ENCODE measurements around the gene GATA2. TPM values are rescaled to one million over a fixed set of nuclear protein-coding genes. Genes with fewer than 3 reads are reported as not detected.

Gene GATA2
- total RNA-seq, 2 donors from 2014 or later = 1.4 to 2.3 TPM

GRCh38 chr3:128504963-128505730 lies 12.1 kb upstream of the GATA2 start:
- no peak for DNase-seq (ENCODE audit: low spot score in 2 of 2)
- Mint-ChIP-seq H3K27ac (no peak overlapping the region), H3K9me3 (no peaks in the 10 kb centered on the region), H3K36me3 (no peaks in the 10 kb centered on the region)
- ATAC-seq = no peak

GRCh38 chr3:128504533-128504915 lies 11.5 kb upstream of the GATA2 start:
- Mint-ChIP-seq H3K27ac (no peak overlapping the region), H3K36me3 (no peaks in the 10 kb centered on the region), H3K9me3 (no peaks in the 10 kb centered on the region)
- DNase-seq (ENCODE audit: low spot score in 2 of 2) = no peak
- no peak for ATAC-seq

- Mint-ChIP-seq H3K27ac (no peak overlapping the region), H3K9me3 (no peaks in the 10 kb centered on the region), H3K36me3 (no peaks in the 10 kb centered on the region)
- DNase-seq (ENCODE audit: low spot score in 2 of 2) (no peak), ATAC-seq (no peak)
These were observed 10.9 kb upstream of the GATA2 start for GRCh38 chr3:128503751-128504532.

GRCh38 chr3:128503164-128503651 lies 10.2 kb upstream of the GATA2 start:
- Mint-ChIP-seq H3K9me3 (no peaks in the 10 kb centered on the region), H3K27ac (no peak overlapping the region), H3K36me3 (no peaks in the 10 kb centered on the region)
- DNase-seq (ENCODE audit: low spot score in 2 of 2) (no peak), ATAC-seq (no peak)

GRCh38 chr3:128502712-128503111 lies 9.7 kb upstream of the GATA2 start:
- no peak for ATAC-seq
- Mint-ChIP-seq H3K27ac (no peak overlapping the region), H3K9me3 (no peaks in the 10 kb centered on the region), H3K36me3 (no peaks in the 10 kb centered on the region)
- DNase-seq (ENCODE audit: low spot score in 2 of 2) = no peak

- ATAC-seq (no peak), DNase-seq (ENCODE audit: low spot score in 2 of 2) (no peak)
- no peak overlapping the region for H3K27ac Mint-ChIP-seq
- H3K36me3 Mint-ChIP-seq = no peaks in the 10 kb centered on the region
- H3K9me3 Mint-ChIP-seq = no peaks in the 10 kb centered on the region
These were observed 8.4 kb upstream of the GATA2 start for GRCh38 chr3:128501431-128501830.

- Mint-ChIP-seq H3K27ac (no peak overlapping the region), H3K9me3 (no peaks in the 10 kb centered on the region), H3K36me3 (no peaks in the 10 kb centered on the region)
- DNase-seq (ENCODE audit: low spot score in 2 of 2) (no peak), ATAC-seq (no peak)
These were observed 7.6 kb upstream of the GATA2 start for GRCh38 chr3:128500556-128500955.

GRCh38 chr3:128499724-128500275 lies 6.8 kb upstream of the GATA2 start:
- DNase-seq (ENCODE audit: low spot score in 2 of 2) (no peak), ATAC-seq (no peak)
- no peak overlapping the region for H3K27ac Mint-ChIP-seq
- H3K36me3 Mint-ChIP-seq = no peaks in the 10 kb centered on the region
- no peaks in the 10 kb centered on the region for H3K9me3 Mint-ChIP-seq

GRCh38 chr3:128498901-128499530 lies 6.0 kb upstream of the GATA2 start:
- DNase-seq (ENCODE audit: low spot score in 2 of 2) (no peak), ATAC-seq (no peak)
- H3K9me3 Mint-ChIP-seq = no peaks in the 10 kb centered on the region
- no peaks in the 10 kb centered on the region for H3K36me3 Mint-ChIP-seq
- no peak overlapping the region for H3K27ac Mint-ChIP-seq

- ATAC-seq = no peak
- DNase-seq (ENCODE audit: low spot score in 2 of 2) = no peak
- H3K27ac Mint-ChIP-seq = no peak overlapping the region
- no peaks in the 10 kb centered on the region for H3K9me3 Mint-ChIP-seq
- no peaks in the 10 kb centered on the region for H3K36me3 Mint-ChIP-seq
These were observed 5.2 kb upstream of the GATA2 start for GRCh38 chr3:128498127-128498626.

GRCh38 chr3:128497305-128498126 lies 4.5 kb upstream of the GATA2 start:
- DNase-seq (ENCODE audit: low spot score in 2 of 2) (peak; percentile 73 to 85), ATAC-seq (peak; percentile 85)
- Mint-ChIP-seq H3K36me3 (no peaks in the 10 kb centered on the region), H3K27ac (peak overlapping the region in 1 of 2 donors; percentile 61), H3K9me3 (no peaks in the 10 kb centered on the region)

GRCh38 chr3:128496602-128497304 lies 3.8 kb upstream of the GATA2 start:
- H3K9me3 Mint-ChIP-seq = no peaks in the 10 kb centered on the region
- H3K36me3 Mint-ChIP-seq = no peaks in the 10 kb centered on the region
- DNase-seq (ENCODE audit: low spot score in 2 of 2) = peak in 1 of 2 donors; percentile 17
- peak overlapping the region in 1 of 2 donors; percentile 61 for H3K27ac Mint-ChIP-seq
- no peak for ATAC-seq

- no peaks in the 10 kb centered on the region for H3K36me3 Mint-ChIP-seq
- ATAC-seq = no peak
- H3K9me3 Mint-ChIP-seq = no peaks in the 10 kb centered on the region
- H3K27ac Mint-ChIP-seq = no peak overlapping the region
- no peak for DNase-seq (ENCODE audit: low spot score in 2 of 2)
These were observed 3.1 kb upstream of the GATA2 start for GRCh38 chr3:128496019-128496601.

- H3K27ac Mint-ChIP-seq = no peak overlapping the region
- DNase-seq (ENCODE audit: low spot score in 2 of 2) = no peak
- ATAC-seq = no peak
- H3K36me3 Mint-ChIP-seq = no peaks in the 10 kb centered on the region
- no peaks in the 10 kb centered on the region for H3K9me3 Mint-ChIP-seq
These were observed 2.5 kb upstream of the GATA2 start for GRCh38 chr3:128495435-128495970.

- DNase-seq (ENCODE audit: low spot score in 2 of 2) = no peak
- H3K36me3 Mint-ChIP-seq = no peaks in the 10 kb centered on the region
- H3K27ac Mint-ChIP-seq = no peak overlapping the region
- no peaks in the 10 kb centered on the region for H3K9me3 Mint-ChIP-seq
- no peak for ATAC-seq
These were observed 1.3 kb upstream of the GATA2 start for GRCh38 chr3:128494367-128494650.
